ENCODE results near the gene ZFAND2A. TPM values are rescaled to one million over a fixed set of nuclear protein-coding genes. Genes with fewer than 3 reads are reported as not detected.

The ZFAND2A gene
- polyA plus RNA-seq, 2 of the 4 experiments (the other 2 are of a cell fraction), result 44.1 to 88.6 TPM

DNA sequence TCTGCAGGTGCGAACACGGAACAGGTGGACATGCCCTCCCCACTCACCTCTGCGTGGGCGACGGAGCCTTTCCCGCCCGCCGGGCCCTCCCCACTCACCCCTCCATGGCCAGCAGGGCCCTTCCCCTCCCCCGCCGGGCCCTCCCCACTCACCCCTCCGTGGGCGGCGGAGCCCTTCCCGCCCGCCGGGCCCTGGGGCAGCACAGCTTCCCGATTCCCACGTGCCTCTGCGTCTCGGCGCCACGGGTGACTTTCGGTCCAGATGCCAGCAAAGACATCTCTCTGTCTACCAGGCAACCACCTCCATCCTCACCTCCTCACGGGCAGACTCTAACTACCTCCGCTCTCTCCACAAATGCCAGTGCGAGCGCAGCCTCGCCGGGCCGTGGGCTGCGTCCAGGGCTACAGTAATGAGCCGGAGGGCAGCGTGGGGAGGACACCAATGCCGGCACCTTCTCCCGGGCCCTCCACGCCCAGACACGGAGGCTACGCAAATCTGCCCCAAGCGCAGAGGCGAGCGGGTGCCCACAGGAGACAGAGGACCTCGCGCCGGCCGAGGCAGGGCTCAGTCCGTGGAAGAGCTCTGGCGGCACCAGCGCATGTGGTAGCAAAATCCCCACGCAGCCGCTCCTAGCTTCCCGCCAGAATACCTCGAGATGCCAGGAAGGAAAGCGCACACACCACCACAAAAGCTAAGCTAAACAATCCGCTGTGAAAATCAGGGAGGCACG lies 50.2 kb downstream of the ZFAND2A start:
- TF ChIP-seq RNF2 (IDR thresholded peaks at IDR 0.05; ENCODE audit: borderline replicate concordance, low read depth), result no peak
- TF ChIP-seq RARB (CRISPR knock-in tag; IDR thresholded peaks at IDR 0.05), result no peak
- no peak for TF ChIP-seq KDM1A (IDR thresholded peaks at IDR 0.05; ENCODE audit: low read depth)
- no peak for TF ChIP-seq ESRRA (IDR thresholded peaks at IDR 0.05; ENCODE audit: borderline replicate concordance, low read length)
- no peak for TF ChIP-seq SREBF2 (IDR thresholded peaks at IDR 0.05)
- no peak for TF ChIP-seq KDM5A (IDR thresholded peaks at IDR 0.05)
- TF ChIP-seq, protein P1, sequence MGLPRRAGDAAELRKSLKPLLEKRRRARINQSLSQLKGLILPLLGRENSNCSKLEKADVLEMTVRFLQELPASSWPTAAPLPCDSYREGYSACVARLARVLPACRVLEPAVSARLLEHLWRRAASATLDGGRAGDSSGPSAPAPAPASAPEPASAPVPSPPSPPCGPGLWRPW (IDR thresholded peaks at IDR 0.05), result no peak
- TF ChIP-seq, protein P2, sequence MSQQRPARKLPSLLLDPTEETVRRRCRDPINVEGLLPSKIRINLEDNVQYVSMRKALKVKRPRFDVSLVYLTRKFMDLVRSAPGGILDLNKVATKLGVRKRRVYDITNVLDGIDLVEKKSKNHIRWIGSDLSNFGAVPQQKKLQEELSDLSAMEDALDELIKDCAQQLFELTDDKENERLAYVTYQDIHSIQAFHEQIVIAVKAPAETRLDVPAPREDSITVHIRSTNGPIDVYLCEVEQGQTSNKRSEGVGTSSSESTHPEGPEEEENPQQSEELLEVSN (IDR thresholded peaks at IDR 0.05; ENCODE audit: borderline replicate concordance, low read depth), result no peak
- H3K4me1 ChIP-seq, result no peaks in the 10 kb centered on the region
- no peak overlapping the region for H3K4me2 ChIP-seq
- no peak overlapping the region for H3K4me3 ChIP-seq
- no peak overlapping the region for H3K27ac ChIP-seq
- no peaks in the 10 kb centered on the region for H3K9me3 ChIP-seq
- ChIA-PET POLR2A (no interaction called here), CTCF (interaction anchor here (0.7 to 1.7 kb wide), 2 partner anchors 14 to 117 kb away, joined by 3 to 5 read pairs; no protein-coding TSS in a partner anchor)
- no peak for FAIRE-seq
- no peak for DNase-seq (ENCODE audit: low read depth in 1 of 2, low spot score in 1 of 2)
- ATAC-seq, result no peak
- WGBS (ENCODE audit: missing lambda C conversion rate), result 95% methylated on average over 35 of the region's 55 CpGs

DNA sequence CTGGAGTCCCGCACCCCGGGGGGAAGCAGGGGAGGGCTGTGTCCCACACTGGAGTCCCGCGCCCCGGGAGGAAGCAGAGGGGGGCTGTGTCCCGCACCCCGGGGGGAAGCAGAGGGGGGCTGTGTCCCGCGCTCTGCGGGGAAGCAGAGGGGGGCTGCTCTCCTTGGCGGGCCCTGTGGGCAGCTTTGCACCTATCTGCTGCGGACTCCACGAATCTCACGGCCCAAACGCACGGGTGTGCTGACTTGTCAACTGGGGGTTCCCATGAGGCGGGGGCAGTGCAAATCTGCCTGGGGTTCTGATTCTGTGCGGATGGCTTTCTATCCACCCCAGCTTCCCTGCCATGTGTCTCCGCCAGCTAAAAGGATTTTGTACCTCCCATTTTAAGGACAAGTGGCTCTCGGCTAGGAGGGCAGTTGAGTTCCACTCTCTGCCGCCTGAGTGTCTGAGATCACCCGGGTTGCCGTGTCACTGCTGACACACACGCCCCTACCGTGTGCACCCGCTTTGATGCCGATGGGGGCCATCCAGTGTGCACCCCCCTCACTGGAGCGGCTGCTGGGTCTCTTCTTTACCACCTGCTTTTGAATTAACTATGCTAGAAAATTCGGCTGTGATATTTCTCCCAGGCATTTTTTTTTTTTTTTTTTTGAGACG lies 51.6 kb downstream of the ZFAND2A start:
- CTCF ChIA-PET, result interaction anchor here (0.7 to 1.7 kb wide), 5 partner anchors 14 to 842 kb away, joined by 3 to 5 read pairs (median 4); no protein-coding TSS in a partner anchor
- ATAC-seq, result no peak
- Histone ChIP-seq H3K4me2 (no peak overlapping the region), H3K4me1 (no peaks in the 10 kb centered on the region), H3K27ac (no peak overlapping the region), H3K4me3 (no peak overlapping the region), H3K9me3 (no peaks in the 10 kb centered on the region)
- no peak for TF ChIP-seq BHLHE40 (IDR thresholded peaks at IDR 0.05; ENCODE audit: low read depth, low read length)
- TF ChIP-seq, protein P1 (IDR thresholded peaks at IDR 0.05), result no peak
- TF ChIP-seq, protein P3, sequence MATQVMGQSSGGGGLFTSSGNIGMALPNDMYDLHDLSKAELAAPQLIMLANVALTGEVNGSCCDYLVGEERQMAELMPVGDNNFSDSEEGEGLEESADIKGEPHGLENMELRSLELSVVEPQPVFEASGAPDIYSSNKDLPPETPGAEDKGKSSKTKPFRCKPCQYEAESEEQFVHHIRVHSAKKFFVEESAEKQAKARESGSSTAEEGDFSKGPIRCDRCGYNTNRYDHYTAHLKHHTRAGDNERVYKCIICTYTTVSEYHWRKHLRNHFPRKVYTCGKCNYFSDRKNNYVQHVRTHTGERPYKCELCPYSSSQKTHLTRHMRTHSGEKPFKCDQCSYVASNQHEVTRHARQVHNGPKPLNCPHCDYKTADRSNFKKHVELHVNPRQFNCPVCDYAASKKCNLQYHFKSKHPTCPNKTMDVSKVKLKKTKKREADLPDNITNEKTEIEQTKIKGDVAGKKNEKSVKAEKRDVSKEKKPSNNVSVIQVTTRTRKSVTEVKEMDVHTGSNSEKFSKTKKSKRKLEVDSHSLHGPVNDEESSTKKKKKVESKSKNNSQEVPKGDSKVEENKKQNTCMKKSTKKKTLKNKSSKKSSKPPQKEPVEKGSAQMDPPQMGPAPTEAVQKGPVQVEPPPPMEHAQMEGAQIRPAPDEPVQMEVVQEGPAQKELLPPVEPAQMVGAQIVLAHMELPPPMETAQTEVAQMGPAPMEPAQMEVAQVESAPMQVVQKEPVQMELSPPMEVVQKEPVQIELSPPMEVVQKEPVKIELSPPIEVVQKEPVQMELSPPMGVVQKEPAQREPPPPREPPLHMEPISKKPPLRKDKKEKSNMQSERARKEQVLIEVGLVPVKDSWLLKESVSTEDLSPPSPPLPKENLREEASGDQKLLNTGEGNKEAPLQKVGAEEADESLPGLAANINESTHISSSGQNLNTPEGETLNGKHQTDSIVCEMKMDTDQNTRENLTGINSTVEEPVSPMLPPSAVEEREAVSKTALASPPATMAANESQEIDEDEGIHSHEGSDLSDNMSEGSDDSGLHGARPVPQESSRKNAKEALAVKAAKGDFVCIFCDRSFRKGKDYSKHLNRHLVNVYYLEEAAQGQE (IDR thresholded peaks at IDR 0.05), result no peak
- TF ChIP-seq HEYL (CRISPR knock-in tag; IDR thresholded peaks at IDR 0.05), result no peak
- no peak for TF ChIP-seq NR3C1 (IDR thresholded peaks at IDR 0.05)
- TF ChIP-seq CEBPB (IDR thresholded peaks at IDR 0.05), result no peak
- TF ChIP-seq HDAC2 (IDR thresholded peaks at IDR 0.05), result no peak
- no peak for TF ChIP-seq ZSCAN20 (CRISPR knock-in tag; IDR thresholded peaks at IDR 0.05)
- no peak for TF ChIP-seq MAZ (IDR thresholded peaks at IDR 0.05; ENCODE audit: borderline replicate concordance, low read depth, low read length)
- no peak for TF ChIP-seq RARB (CRISPR knock-in tag; IDR thresholded peaks at IDR 0.05)
- 94% methylated on average over 20 of the region's 30 CpGs for WGBS (ENCODE audit: missing lambda C conversion rate)
- POLR2A ChIA-PET, result no interaction called here
- no peak for DNase-seq (ENCODE audit: low read depth in 1 of 2, low spot score in 1 of 2)
- FAIRE-seq, result no peak
